Retinal pigment epithelial cell (primary cell): Measurements from ENCODE around the gene TMPRSS2.

Source experiments
- DNase-seq: peaks from one replicate; pipeline ENCODE4 v3.0.0-alpha.2; 2010; ENCODE audit warnings: low read depth
- H3K4me3 ChIP-seq: 2 replicates; pipeline ENCODE4 v1.5.1; 2011; ENCODE audit warnings: mild to moderate bottlenecking, low read length, control low read depth, moderate library complexity
- TF ChIP-seq, protein P1 (sequence below): conservative IDR thresholded peaks from 2 replicates; pipeline ENCODE4 v1.5.1; 2011; ENCODE audit warnings: low read depth, low read length, control low read depth, inconsistent platforms

TMPRSS2 gene

DNA sequence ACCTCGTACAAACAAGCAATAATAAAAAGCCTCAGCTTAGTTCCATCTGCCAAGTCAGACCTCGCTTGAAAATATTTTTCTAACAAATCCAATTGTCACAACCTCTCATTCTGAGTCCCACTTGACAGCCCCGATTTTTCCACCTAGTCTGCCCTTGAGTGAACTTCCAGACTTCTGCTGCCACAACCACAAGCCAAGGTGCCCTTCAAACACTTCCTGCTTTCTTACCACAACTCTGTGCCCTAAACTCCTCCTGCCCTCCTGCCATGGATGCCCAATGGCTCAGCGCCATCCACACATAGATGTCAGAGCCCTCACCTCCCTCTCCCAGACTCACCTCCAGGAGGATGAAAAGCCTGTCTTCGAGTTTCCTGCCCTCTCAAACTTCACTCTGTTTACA, 3.9 kb downstream of the TMPRSS2 start:
- TF ChIP-seq, protein P1, sequence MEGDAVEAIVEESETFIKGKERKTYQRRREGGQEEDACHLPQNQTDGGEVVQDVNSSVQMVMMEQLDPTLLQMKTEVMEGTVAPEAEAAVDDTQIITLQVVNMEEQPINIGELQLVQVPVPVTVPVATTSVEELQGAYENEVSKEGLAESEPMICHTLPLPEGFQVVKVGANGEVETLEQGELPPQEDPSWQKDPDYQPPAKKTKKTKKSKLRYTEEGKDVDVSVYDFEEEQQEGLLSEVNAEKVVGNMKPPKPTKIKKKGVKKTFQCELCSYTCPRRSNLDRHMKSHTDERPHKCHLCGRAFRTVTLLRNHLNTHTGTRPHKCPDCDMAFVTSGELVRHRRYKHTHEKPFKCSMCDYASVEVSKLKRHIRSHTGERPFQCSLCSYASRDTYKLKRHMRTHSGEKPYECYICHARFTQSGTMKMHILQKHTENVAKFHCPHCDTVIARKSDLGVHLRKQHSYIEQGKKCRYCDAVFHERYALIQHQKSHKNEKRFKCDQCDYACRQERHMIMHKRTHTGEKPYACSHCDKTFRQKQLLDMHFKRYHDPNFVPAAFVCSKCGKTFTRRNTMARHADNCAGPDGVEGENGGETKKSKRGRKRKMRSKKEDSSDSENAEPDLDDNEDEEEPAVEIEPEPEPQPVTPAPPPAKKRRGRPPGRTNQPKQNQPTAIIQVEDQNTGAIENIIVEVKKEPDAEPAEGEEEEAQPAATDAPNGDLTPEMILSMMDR = no peak
- no peak for DNase-seq
- no peak overlapping the region for H3K4me3 ChIP-seq

DNA sequence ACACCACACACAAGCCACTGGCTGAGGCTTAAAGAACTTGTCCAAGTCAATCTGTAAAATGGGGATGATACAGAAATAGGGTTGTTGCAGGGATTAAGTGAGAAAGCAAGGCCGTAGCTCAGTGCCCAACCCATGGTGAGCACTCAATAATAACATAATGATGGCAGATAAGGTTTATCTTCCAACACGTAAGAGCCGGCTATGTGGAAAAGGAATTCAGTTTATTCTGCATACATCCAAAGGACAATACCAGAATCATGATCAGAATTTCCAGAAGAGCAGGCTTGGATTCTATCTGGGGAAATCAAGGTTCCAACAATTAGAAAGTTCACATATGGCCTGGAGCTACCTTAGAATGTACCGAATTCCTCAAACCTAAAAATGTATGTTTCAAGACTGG, 4.6 kb downstream of the TMPRSS2 start:
- no peak overlapping the region for H3K4me3 ChIP-seq
- TF ChIP-seq, protein P1 = no peak

DNA sequence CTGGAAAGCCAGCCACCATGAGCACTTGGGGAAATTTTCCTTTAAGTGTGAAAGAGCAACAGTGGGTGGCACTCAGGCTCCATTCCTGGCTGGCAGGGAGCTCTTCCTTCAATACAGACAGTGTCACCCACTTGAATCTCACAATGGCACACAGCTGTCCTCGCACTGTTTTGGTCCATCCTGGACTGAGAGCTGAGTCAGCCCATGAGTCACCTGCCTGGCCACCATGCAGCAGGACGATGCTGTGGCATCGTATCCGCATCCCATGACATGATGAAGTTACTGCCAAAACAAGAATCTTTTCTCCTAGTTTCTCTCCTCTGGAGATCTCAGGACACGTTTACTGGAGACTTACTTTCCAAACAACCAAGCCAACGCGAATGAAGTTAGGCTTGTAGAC, 6.0 kb downstream of the TMPRSS2 start:
- TF ChIP-seq, protein P1 = no peak
- H3K4me3 ChIP-seq = no peak overlapping the region
- DNase-seq = no peak

More for the DNA sequence above, 4.6 kb downstream of the TMPRSS2 start:
- no peak for DNase-seq

DNA sequence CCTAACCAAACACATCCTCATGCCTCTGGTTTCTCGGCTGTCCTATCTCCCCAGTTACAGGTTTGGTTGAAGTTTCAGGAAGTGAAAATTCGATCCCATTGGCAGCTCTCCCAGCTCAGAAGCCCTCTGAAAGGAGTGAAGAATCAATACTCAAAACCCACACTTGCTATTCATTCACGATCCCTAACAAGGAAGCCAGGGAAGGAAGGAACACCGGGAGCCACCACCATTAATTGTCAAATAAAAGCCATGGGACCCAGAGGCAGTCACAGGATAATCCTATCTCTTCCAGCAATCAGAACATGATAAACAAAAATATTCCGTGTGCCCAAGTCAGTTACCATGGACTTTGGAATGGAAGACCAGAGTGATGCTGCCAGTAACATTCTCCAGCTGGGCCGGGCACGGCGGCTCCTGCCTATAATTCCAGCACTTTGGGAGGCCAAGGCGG, 7.0 kb downstream of the TMPRSS2 start:
- TF ChIP-seq, protein P1 = no peak
- DNase-seq = no peak
- H3K4me3 ChIP-seq = no peak overlapping the region

DNA sequence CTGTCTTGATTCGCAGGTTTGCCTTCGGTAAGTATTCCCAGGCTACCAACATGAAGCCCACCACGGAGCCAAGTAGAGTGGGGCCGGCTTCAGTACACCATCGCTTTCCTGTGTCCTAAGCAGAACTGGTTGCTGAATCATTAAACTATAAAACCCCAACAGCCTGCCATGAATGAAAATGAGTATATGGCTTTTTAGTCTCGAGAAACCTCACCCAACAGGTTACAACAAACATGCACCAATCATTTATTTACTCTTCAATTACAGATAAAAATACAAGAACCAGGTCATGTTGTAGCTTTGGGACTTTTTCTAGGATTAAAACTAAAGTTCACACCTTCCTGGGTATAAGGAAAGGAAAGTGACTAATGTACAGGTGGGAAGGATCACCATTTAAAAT, 7.6 kb downstream of the TMPRSS2 start:
- H3K4me3 ChIP-seq = no peak overlapping the region
- DNase-seq = no peak
- TF ChIP-seq, protein P1 = no peak

DNA sequence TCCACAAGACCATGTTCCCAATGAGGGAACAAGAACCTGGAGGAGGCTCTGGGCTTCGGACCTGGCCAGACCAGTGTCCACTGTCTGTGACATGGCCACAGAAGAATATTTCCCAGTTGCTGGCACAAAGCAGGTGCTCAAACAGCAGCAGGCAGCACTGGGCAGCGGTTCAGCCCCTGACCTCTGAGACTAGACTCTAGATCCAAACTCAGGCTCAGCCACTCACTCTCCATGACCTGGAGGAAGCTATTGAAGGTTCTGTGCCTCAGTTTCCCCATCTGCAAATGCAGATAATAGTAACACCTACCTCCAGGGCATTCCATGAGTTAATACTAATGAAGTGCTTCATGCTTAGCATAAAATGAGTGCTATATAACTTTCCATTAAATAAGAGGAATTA, 8.0 kb downstream of the TMPRSS2 start:
- H3K4me3 ChIP-seq = no peak overlapping the region
- TF ChIP-seq, protein P1 = no peak
- DNase-seq = no peak

DNA sequence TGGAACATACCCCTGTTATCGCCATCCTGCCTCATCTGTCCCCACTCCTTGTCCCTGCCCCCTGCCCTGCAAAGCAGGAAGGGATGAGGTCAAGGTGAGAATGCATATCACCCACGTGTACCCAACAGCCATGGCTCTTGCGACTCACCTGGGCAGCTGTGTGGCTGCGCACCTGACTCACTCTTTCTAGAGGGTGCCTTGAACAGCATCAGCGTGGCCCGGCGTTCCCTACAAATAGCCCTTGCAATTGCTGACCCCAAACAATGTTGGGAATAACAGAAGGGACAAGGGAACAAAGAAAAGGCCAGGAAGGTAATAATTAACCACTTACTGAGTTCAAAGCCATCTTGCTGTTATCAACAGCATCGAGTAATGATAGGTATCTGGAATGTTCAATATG, 10.2 kb downstream of the TMPRSS2 start:
- no peak overlapping the region for H3K4me3 ChIP-seq
- no peak for DNase-seq
- TF ChIP-seq, protein P1 = no peak
